Spleen (tissue), 11 donors: ENCODE results near the gene TSEN54. TPM values are rescaled to one million over a fixed set of nuclear protein-coding genes. Genes with fewer than 3 reads are reported as not detected.
"Not testable (repeated sequence)": the region's sequence is repeated elsewhere in the genome, so short reads cannot be mapped to it uniquely, and the experiment has no call there.

ENCODE experiments used
- DNase-seq: peaks from one replicate; pipeline ENCODE4 v3.0.0-alpha.2; 2020
- H3K27ac ChIP-seq, 8 donors: fragments of 200-600 bp; sonication (generic) in 7 of 8; 1 replicate in 4 of 8; 2 replicates in 4 of 8; pipeline versions ENCODE4 v1.5.0 to v1.8.0; 2016 to 2021; ENCODE audit warnings: inconsistent platforms in 4 of 8, mild to moderate bottlenecking in 4 of 8, moderate library complexity in 1 of 8
- H3K27me3 ChIP-seq, 7 donors: fragments of 200-600 bp; sonication (generic) in 6 of 7; replicated peaks in 1 of 7; 1 replicate in 4 of 7; 2 replicates in 3 of 7; pipeline versions ENCODE4 v1.5.0 to v1.8.0; 2016 to 2021; ENCODE audit warnings: inconsistent platforms in 3 of 7, mild to moderate bottlenecking in 1 of 7
- H3K36me3 ChIP-seq, 6 donors: fragments of 200-600 bp; sonication (generic) in 5 of 6; 1 replicate in 4 of 6; 2 replicates in 2 of 6; pipeline versions ENCODE4 v1.5.0 to v1.8.0; 2016 to 2021; ENCODE audit warnings: inconsistent platforms in 2 of 6
- H3K4me1 ChIP-seq, 6 donors: fragments of 200-600 bp; sonication (generic) in 5 of 6; 1 replicate in 3 of 6; 2 replicates in 3 of 6; pipeline versions ENCODE4 v1.5.0 to v1.8.0; 2016 to 2021; ENCODE audit warnings: inconsistent platforms in 3 of 6
- H3K4me3 ChIP-seq, 8 donors: fragments of 200-600 bp; sonication (generic) in 7 of 8; 1 replicate in 4 of 8; 2 replicates in 4 of 8; pipeline versions ENCODE4 v1.5.0 to v1.8.0; 2016 to 2021; ENCODE audit warnings: inconsistent platforms in 4 of 8, mild to moderate bottlenecking in 4 of 8, moderate library complexity in 2 of 8
- H3K9me3 ChIP-seq, 8 donors: fragments of 200-600 bp; sonication (generic) in 7 of 8; 1 replicate in 4 of 8; 2 replicates in 4 of 8; pipeline versions ENCODE4 v1.5.0 to v1.8.0; 2016 to 2021; ENCODE audit warnings: inconsistent platforms in 4 of 8
- POLR2A ChIP-seq, 3 donors: fragments of 450-650 bp; IDR thresholded peaks; one replicate each; pipeline ENCODE4 v1.5.1; 2017; ENCODE audit warnings: antibody characterized with exemption in 3 of 3, mild to moderate bottlenecking in 1 of 3
- POLR2AphosphoS5 ChIP-seq, 3 donors: sonication (generic); formaldehyde crosslinking; IDR thresholded peaks; one replicate each; pipeline ENCODE4 v1.5.1; 2017; ENCODE audit warnings: antibody characterized with exemption in 3 of 3
- WGBS, 5 donors: extraction: QIAGEN DNeasy Blood & Tissue Kit in 3 of 5; methylation state at CpG; one replicate each; pipeline versions ENCODE4 v1.1.5 to v1.1.7; 2013 to 2018; 5-methylcytosine and 5-hydroxymethylcytosine counted together
- intact Hi-C: fragments of 100-400 bp; cut with DNase I; formaldehyde crosslinking; loops from one replicate; pipeline ENCODE4 v1.15.0; 2023; ENCODE audit warnings: low total_unique reads
- polyA plus RNA-seq, 3 donors: library from polyadenylated mRNA; stranded (reverse); fragments of 200-250 nt; gene quantifications; one replicate each; pipeline ENCODE4 v1.2.1, GENCODE V29; 2013
- total RNA-seq, 7 donors: library from RNA; depleted of rRNA in 3 of 7; stranded (reverse); fragments of >200 nt in 3 of 7; fragmentation: NEBNext Ultra II Directional in 4 of 7; extraction: Animal tissue kit (Norgen Biotek cat#: 25700) in 4 of 7; gene quantifications; one replicate each; pipeline versions ENCODE4 v1.1.0 to v1.2.1, GENCODE V29; 2016 to 2021
- TF ChIP-seq, protein P1 (sequence below), 11 experiments: fragments of 200-600 bp in 7 of 11; fragments of 450-650 bp in 4 of 11; sonication (generic) in 4 of 11; IDR thresholded peaks in 8 of 11; conservative IDR thresholded peaks in 3 of 11; 1 replicate in 7 of 11; 2 replicates in 4 of 11; pipeline versions ENCODE4 v1.4.0 to v1.8.0; 2016 to 2021; ENCODE audit warnings: antibody characterized with exemption in 11 of 11, inconsistent platforms in 4 of 11, mild to moderate bottlenecking in 1 of 11
- donor health status: healthy with polysubstance abuse.
- donor health status: DM: no; HTN: no; CAD: no; lungs with moderate emphysema.
- donor health status: DM: no; HTN: no; CAD: no.
- donor health status: Bipolar disorder and iron deficiency.
- donor health status: healthy.
- donor health status: DM: no; HTN: no; CAD: no.
- donor health status: DM: yes; HTN: yes; CAD: no.

The TSEN54 gene
- total and polyA plus RNA-seq, 10 donors = 31.0 to 87.8 (median 42.4) TPM

- intact Hi-C loops = no loop called here
- DNase-seq = no peak
- 42 to 62% (median 58%) methylated on average over 3 of the region's 3 CpGs for WGBS, 5 donors
- Histone ChIP-seq H3K4me3 (no peak overlapping the region), H3K27me3 (no peaks in the 10 kb centered on the region), H3K4me1 (peaks cover 10 to 56% (median 25%) of the 10 kb centered on the region in 6 donors), H3K9me3 (no peaks in the 10 kb centered on the region), H3K27ac (peak overlapping the region in 7 of 8 donors; percentile 62 to 79 (median 67)), H3K36me3 (peaks cover 0 to 86% (median 21%) of the 10 kb centered on the region in 6 donors)
- TF ChIP-seq POLR2AphosphoS5 (IDR thresholded peaks at IDR 0.05) = peak in 1 of 3 donors; percentile 18
- TF ChIP-seq, protein P1, sequence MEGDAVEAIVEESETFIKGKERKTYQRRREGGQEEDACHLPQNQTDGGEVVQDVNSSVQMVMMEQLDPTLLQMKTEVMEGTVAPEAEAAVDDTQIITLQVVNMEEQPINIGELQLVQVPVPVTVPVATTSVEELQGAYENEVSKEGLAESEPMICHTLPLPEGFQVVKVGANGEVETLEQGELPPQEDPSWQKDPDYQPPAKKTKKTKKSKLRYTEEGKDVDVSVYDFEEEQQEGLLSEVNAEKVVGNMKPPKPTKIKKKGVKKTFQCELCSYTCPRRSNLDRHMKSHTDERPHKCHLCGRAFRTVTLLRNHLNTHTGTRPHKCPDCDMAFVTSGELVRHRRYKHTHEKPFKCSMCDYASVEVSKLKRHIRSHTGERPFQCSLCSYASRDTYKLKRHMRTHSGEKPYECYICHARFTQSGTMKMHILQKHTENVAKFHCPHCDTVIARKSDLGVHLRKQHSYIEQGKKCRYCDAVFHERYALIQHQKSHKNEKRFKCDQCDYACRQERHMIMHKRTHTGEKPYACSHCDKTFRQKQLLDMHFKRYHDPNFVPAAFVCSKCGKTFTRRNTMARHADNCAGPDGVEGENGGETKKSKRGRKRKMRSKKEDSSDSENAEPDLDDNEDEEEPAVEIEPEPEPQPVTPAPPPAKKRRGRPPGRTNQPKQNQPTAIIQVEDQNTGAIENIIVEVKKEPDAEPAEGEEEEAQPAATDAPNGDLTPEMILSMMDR (IDR thresholded peaks at IDR 0.05 in 8 of 11, conservative IDR thresholded peaks at IDR 0.05 in 3 of 11) = no peak
Measured at GRCh38 chr17:75475851-75476250, 40.5 kb upstream of the TSEN54 start.

- TF ChIP-seq, protein P1 (IDR thresholded peaks at IDR 0.05 in 8 of 11, conservative IDR thresholded peaks at IDR 0.05 in 3 of 11) = no peak
- TF ChIP-seq POLR2AphosphoS5 (IDR thresholded peaks at IDR 0.05) = no peak
- no peak for TF ChIP-seq POLR2A (IDR thresholded peaks at IDR 0.05)
- Histone ChIP-seq H3K27me3 (no peaks in the 10 kb centered on the region), H3K4me1 (peaks cover 10 to 60% (median 27%) of the 10 kb centered on the region in 6 donors), H3K9me3 (no peaks in the 10 kb centered on the region), H3K27ac (peak overlapping the region in 7 of 8 donors; percentile 57 to 79 (median 64)), H3K4me3 (no peak overlapping the region), H3K36me3 (peaks cover 0 to 86% (median 21%) of the 10 kb centered on the region in 6 donors)
- intact Hi-C loops = no loop called here
- no peak for DNase-seq
- WGBS, 5 donors = 56 to 79% (median 73%) methylated on average over 8 of the region's 8 CpGs
Measured at GRCh38 chr17:75476271-75476671, 40.1 kb upstream of the TSEN54 start.

DNA sequence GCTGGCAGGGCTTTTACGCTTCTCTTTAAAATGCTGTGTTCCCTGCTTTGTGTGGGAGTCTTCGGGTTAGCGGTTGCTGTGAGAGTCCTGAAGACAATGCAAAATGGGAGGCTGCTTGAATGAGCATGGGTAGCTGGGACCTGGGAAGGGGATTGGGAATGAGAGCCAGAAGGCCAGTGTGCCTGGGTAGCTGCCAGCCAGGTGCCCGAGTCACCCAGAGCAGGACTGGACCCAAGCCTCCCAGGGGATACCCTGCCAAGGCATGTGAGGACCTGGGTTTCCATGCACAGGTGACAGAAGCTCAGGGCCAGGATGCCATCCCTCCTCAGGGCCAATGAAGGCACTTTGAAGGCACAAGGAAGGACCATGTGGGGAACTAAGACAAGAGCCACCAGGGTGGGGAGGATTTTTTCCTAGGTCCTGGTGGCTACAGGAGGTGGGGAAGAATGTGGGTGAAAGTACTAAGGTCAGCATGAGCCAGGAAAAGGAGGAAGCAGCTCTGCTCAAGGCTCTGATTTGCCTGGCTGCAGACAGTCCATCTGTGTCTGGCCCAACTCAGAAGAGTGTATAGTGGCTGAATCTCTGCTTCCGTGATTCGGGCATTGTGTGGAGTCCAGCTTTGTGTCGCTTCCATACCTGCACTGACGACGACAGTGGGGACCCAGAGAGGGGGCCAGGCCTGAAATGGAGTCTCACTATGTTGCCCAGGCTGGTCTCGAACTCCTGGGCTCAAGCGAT lies 39.4 kb upstream of the TSEN54 start:
- no peak for DNase-seq
- Histone ChIP-seq H3K36me3 (peaks cover 0 to 81% (median 18%) of the 10 kb centered on the region in 6 donors), H3K27ac (peak overlapping the region in 7 of 8 donors; percentile 57 to 79 (median 64)), H3K27me3 (no peaks in the 10 kb centered on the region), H3K9me3 (no peaks in the 10 kb centered on the region), H3K4me1 (peaks cover 10 to 67% (median 31%) of the 10 kb centered on the region in 6 donors), H3K4me3 (no peak overlapping the region)
- 67 to 82% (median 69%) methylated on average over 9 to 11 of the region's 11 CpGs for WGBS, 5 donors
- no peak for TF ChIP-seq POLR2A (IDR thresholded peaks at IDR 0.05)
- TF ChIP-seq, protein P1 (IDR thresholded peaks at IDR 0.05 in 8 of 11, conservative IDR thresholded peaks at IDR 0.05 in 3 of 11) = no peak
- TF ChIP-seq POLR2AphosphoS5 (IDR thresholded peaks at IDR 0.05) = no peak
- intact Hi-C loops = no loop called here

DNA sequence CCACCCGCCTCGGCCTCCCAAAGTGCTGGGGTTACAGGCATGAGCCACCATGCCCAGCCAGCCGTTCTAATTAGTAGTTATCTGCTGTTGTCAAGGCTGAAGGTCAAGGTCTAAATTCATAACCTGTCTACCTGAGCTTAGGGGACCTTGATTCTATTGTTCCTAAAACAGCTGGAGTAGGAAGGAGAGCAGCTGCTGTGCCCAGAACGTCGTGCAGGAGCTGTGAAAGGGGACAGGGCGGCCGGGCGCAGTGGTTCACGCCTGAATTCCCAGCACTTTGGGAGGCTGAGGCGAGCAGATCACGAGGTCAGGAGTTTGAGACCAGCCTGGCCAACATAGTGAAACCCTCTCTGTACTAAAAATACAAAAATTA lies 38.9 kb upstream of the TSEN54 start:
- peaks cover 10 to 72% (median 33%) of the 10 kb centered on the region in 6 donors for H3K4me1 ChIP-seq
- DNase-seq, H3K4me3 ChIP-seq, H3K9me3 ChIP-seq, H3K27me3 ChIP-seq, intact Hi-C loops: not testable (repeated sequence)
- peaks cover 0 to 77% (median 13%) of the 10 kb centered on the region in 6 donors for H3K36me3 ChIP-seq
- peak overlapping the region in 5 of 8 donors; percentile 41 to 79 (median 67) for H3K27ac ChIP-seq
- WGBS, 5 donors = 76 to 87% (median 85%) methylated on average over 11 of the region's 11 CpGs
